T-helper 1 cell treated with Interleukin-12 subunit alpha and Interleukin-12 subunit beta and Interleukin-4 antibody, amounts not matched to agents 30 μg/mL and 1 μg/mL, for 36 hours (primary cell): ENCODE measurements around the gene DNAJC15.

Source experiments
- H3K27ac Mint-ChIP-seq: one replicate; pipeline ENCODE4 v1.8.0; 2021; ENCODE audit warnings: mild to moderate bottlenecking, mixed read lengths
- H3K27me3 Mint-ChIP-seq: one replicate; pipeline ENCODE4 v1.8.0; 2021; ENCODE audit warnings: low read depth, mixed read lengths
- H3K36me3 Mint-ChIP-seq: one replicate; pipeline ENCODE4 v1.8.0; 2021; ENCODE audit warnings: low read depth, mixed read lengths
- H3K4me1 Mint-ChIP-seq: one replicate; pipeline ENCODE4 v1.8.0; 2021; ENCODE audit warnings: low read depth, mixed read lengths
- H3K4me3 Mint-ChIP-seq: one replicate; pipeline ENCODE4 v1.8.0; 2021; ENCODE audit warnings: mild to moderate bottlenecking, moderate library complexity, mixed read lengths
- H3K9me3 Mint-ChIP-seq: one replicate; pipeline ENCODE4 v1.8.0; 2021; ENCODE audit warnings: mixed read lengths

The DNAJC15 gene

GRCh38 chr13:43110036-43110435 lies 86.7 kb downstream of the DNAJC15 start:
- Mint-ChIP-seq H3K27ac (no peak overlapping the region), H3K9me3 (no peaks in the 10 kb centered on the region), H3K4me1 (no peaks in the 10 kb centered on the region), H3K36me3 (no peaks in the 10 kb centered on the region), H3K27me3 (no peaks in the 10 kb centered on the region), H3K4me3 (no peak overlapping the region)

- H3K27ac Mint-ChIP-seq = no peak overlapping the region
- no peaks in the 10 kb centered on the region for H3K27me3 Mint-ChIP-seq
- no peaks in the 10 kb centered on the region for H3K4me1 Mint-ChIP-seq
- no peaks in the 10 kb centered on the region for H3K36me3 Mint-ChIP-seq
- H3K9me3 Mint-ChIP-seq = no peaks in the 10 kb centered on the region
- H3K4me3 Mint-ChIP-seq = no peak overlapping the region
Measured at GRCh38 chr13:43110658-43111057, 87.3 kb downstream of the DNAJC15 start.

- H3K27me3 Mint-ChIP-seq = no peaks in the 10 kb centered on the region
- no peak overlapping the region for H3K4me3 Mint-ChIP-seq
- H3K4me1 Mint-ChIP-seq = no peaks in the 10 kb centered on the region
- H3K9me3 Mint-ChIP-seq = no peaks in the 10 kb centered on the region
- no peak overlapping the region for H3K27ac Mint-ChIP-seq
- H3K36me3 Mint-ChIP-seq = no peaks in the 10 kb centered on the region
Measured at GRCh38 chr13:43111559-43112400, 88.4 kb downstream of the DNAJC15 start.

GRCh38 chr13:43113603-43114002 lies 90.2 kb downstream of the DNAJC15 start:
- Mint-ChIP-seq H3K4me1 (no peaks in the 10 kb centered on the region), H3K4me3 (no peak overlapping the region), H3K27me3 (peaks cover 3% of the 10 kb centered on the region), H3K36me3 (no peaks in the 10 kb centered on the region), H3K27ac (no peak overlapping the region), H3K9me3 (no peaks in the 10 kb centered on the region)

- Mint-ChIP-seq H3K27me3 (peaks cover 4% of the 10 kb centered on the region), H3K9me3 (no peaks in the 10 kb centered on the region), H3K4me3 (no peak overlapping the region), H3K36me3 (no peaks in the 10 kb centered on the region), H3K4me1 (no peaks in the 10 kb centered on the region), H3K27ac (no peak overlapping the region)
Measured at GRCh38 chr13:43114504-43114903, 91.1 kb downstream of the DNAJC15 start.

GRCh38 chr13:43115141-43115540 lies 91.8 kb downstream of the DNAJC15 start:
- H3K4me1 Mint-ChIP-seq = no peaks in the 10 kb centered on the region
- peaks cover 4% of the 10 kb centered on the region for H3K27me3 Mint-ChIP-seq
- no peak overlapping the region for H3K4me3 Mint-ChIP-seq
- no peak overlapping the region for H3K27ac Mint-ChIP-seq
- H3K36me3 Mint-ChIP-seq = no peaks in the 10 kb centered on the region
- no peaks in the 10 kb centered on the region for H3K9me3 Mint-ChIP-seq

GRCh38 chr13:43116242-43116641 lies 92.9 kb downstream of the DNAJC15 start:
- H3K4me3 Mint-ChIP-seq = no peak overlapping the region
- H3K27ac Mint-ChIP-seq = no peak overlapping the region
- peaks cover 4% of the 10 kb centered on the region for H3K27me3 Mint-ChIP-seq

GRCh38 chr13:43118521-43118920 lies 95.1 kb downstream of the DNAJC15 start:
- H3K4me1 Mint-ChIP-seq = no peaks in the 10 kb centered on the region
- no peaks in the 10 kb centered on the region for H3K36me3 Mint-ChIP-seq
- no peaks in the 10 kb centered on the region for H3K9me3 Mint-ChIP-seq
- no peak overlapping the region for H3K4me3 Mint-ChIP-seq
- no peak overlapping the region for H3K27ac Mint-ChIP-seq
- H3K27me3 Mint-ChIP-seq = peaks cover 4% of the 10 kb centered on the region

More at GRCh38 chr13:43116242-43116641, 92.9 kb downstream of the DNAJC15 start:
- Mint-ChIP-seq H3K36me3 (no peaks in the 10 kb centered on the region), H3K9me3 (no peaks in the 10 kb centered on the region), H3K4me1 (no peaks in the 10 kb centered on the region)

GRCh38 chr13:43119206-43119605 lies 95.8 kb downstream of the DNAJC15 start:
- Mint-ChIP-seq H3K27me3 (peaks cover 4% of the 10 kb centered on the region), H3K4me1 (no peaks in the 10 kb centered on the region), H3K4me3 (no peak overlapping the region), H3K9me3 (no peaks in the 10 kb centered on the region), H3K27ac (no peak overlapping the region), H3K36me3 (no peaks in the 10 kb centered on the region)

GRCh38 chr13:43122791-43123190 lies 99.4 kb downstream of the DNAJC15 start:
- H3K9me3 Mint-ChIP-seq = no peaks in the 10 kb centered on the region
- H3K4me1 Mint-ChIP-seq = peaks cover 5% of the 10 kb centered on the region
- no peak overlapping the region for H3K27ac Mint-ChIP-seq
- H3K4me3 Mint-ChIP-seq = no peak overlapping the region
- H3K36me3 Mint-ChIP-seq = no peaks in the 10 kb centered on the region
- H3K27me3 Mint-ChIP-seq = peaks cover 4% of the 10 kb centered on the region

- Mint-ChIP-seq H3K4me1 (peaks cover 11% of the 10 kb centered on the region), H3K36me3 (no peaks in the 10 kb centered on the region), H3K27me3 (peaks cover under 1% of the 10 kb centered on the region), H3K4me3 (no peak overlapping the region), H3K9me3 (no peaks in the 10 kb centered on the region), H3K27ac (no peak overlapping the region)
Measured at GRCh38 chr13:43123856-43124255, 100.5 kb downstream of the DNAJC15 start.

GRCh38 chr13:43124490-43124889 lies 101.1 kb downstream of the DNAJC15 start:
- Mint-ChIP-seq H3K27me3 (peaks cover 4% of the 10 kb centered on the region), H3K9me3 (no peaks in the 10 kb centered on the region), H3K4me1 (peaks cover 11% of the 10 kb centered on the region), H3K36me3 (no peaks in the 10 kb centered on the region), H3K4me3 (no peak overlapping the region), H3K27ac (no peak overlapping the region)

GRCh38 chr13:43126420-43126819 lies 103.0 kb downstream of the DNAJC15 start:
- Mint-ChIP-seq H3K4me3 (no peak overlapping the region), H3K4me1 (peaks cover 11% of the 10 kb centered on the region), H3K9me3 (no peaks in the 10 kb centered on the region), H3K36me3 (no peaks in the 10 kb centered on the region), H3K27ac (no peak overlapping the region), H3K27me3 (peaks cover 4% of the 10 kb centered on the region)

GRCh38 chr13:43127103-43127798 lies 103.9 kb downstream of the DNAJC15 start:
- H3K4me1 Mint-ChIP-seq = peaks cover 11% of the 10 kb centered on the region
- no peaks in the 10 kb centered on the region for H3K9me3 Mint-ChIP-seq
- H3K36me3 Mint-ChIP-seq = no peaks in the 10 kb centered on the region
- H3K4me3 Mint-ChIP-seq = no peak overlapping the region
- no peak overlapping the region for H3K27ac Mint-ChIP-seq
- peaks cover 4% of the 10 kb centered on the region for H3K27me3 Mint-ChIP-seq

- Mint-ChIP-seq H3K9me3 (no peaks in the 10 kb centered on the region), H3K27ac (peak overlapping the region; percentile 9), H3K4me3 (no peak overlapping the region), H3K36me3 (no peaks in the 10 kb centered on the region), H3K4me1 (peaks cover 11% of the 10 kb centered on the region), H3K27me3 (peaks cover 4% of the 10 kb centered on the region)
Measured at GRCh38 chr13:43127827-43128226, 104.4 kb downstream of the DNAJC15 start.
